Stimulated activated CD4-positive, alpha-beta T cell treated with anti-CD3 and anti-CD28 coated beads, TNF-alpha, amount 100 ng/mL, for 48 hours (primary cell): ENCODE results near the gene DEGS2.
A peak's percentile ranks its signal among the peaks of the same experiment; 100 is the strongest.
"Not testable (repeated sequence)": the region's sequence is repeated elsewhere in the genome, so short reads cannot be mapped to it uniquely, and the experiment has no call there.

Experiments
- DNase-seq, 3 donors: peaks; one replicate each; pipeline ENCODE4 v3.0.0-alpha.2; 2020; ENCODE audit warnings: low read depth in 3 of 3

The DEGS2 gene

DNA sequence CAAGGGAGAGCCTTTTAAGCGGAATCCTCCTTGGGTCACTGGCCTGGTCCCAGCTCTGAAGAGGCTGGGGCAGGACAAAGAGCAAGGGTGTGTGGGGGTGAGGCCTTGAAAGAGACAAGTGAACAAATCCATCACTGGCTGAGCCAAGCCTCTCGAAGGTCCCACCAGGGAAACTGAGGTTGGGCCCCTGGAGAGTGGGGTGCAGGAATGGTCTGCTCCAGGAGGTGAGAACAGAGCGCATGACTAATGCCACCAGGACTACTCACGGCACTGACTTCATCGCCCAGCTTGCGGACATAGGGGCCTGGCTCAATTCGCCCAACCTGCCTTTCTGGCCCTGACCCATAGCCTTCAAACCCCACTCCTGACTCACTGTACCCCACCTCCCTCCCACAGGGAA, 19.2 kb upstream of the DEGS2 start:
- DNase-seq: no peak

DNA sequence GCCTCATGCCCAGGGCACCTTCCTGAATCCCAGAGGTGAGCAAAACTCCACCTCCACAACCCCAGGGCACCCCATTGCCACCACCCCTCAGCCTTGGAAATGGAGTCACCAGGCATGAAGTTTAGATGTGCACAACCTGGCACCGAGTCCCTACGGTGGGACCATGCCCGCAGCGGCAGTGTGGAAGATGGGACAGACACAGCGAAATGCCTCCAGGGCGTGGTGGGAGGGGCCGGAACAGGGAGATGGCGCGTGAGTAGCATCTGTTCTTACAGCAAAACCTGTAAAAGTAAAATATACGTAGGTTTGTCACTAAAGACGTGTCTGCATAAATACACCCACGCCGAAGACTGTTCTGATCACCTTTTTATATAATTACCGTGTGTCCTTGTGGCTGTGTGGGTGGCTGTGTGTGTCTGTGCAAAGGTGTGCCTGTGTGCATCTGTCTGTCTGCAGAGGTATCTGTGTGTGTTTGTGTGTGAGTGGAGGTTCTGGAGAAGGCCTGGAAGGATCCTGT, 17.4 kb upstream of the DEGS2 start:
- no peak for DNase-seq

- no peak for DNase-seq
Observed at GRCh38 chr14:100173353-100173752, 13.9 kb upstream of the DEGS2 start.

GRCh38 chr14:100172811-100173210, 13.4 kb upstream of the DEGS2 start:
- no peak for DNase-seq

GRCh38 chr14:100170880-100171279, 11.4 kb upstream of the DEGS2 start:
- no peak for DNase-seq

DNA sequence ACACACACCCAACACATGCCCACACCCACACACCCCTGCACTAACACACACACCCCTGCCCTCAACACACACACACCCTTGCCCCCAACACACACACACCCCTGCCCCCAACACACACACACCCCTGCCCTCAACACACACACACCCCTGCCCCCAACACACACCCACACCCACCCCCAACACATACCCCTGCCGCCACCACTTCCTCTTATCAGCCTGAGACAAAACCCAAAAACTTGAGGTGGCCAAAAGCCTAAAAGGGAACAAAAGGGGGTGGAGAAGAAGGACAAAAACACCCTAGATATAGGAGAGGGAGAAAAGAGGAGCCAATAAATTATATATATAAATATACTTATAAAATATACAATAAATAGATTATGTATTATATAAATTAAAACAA, 9.1 kb upstream of the DEGS2 start:
- no peak for DNase-seq

DNA sequence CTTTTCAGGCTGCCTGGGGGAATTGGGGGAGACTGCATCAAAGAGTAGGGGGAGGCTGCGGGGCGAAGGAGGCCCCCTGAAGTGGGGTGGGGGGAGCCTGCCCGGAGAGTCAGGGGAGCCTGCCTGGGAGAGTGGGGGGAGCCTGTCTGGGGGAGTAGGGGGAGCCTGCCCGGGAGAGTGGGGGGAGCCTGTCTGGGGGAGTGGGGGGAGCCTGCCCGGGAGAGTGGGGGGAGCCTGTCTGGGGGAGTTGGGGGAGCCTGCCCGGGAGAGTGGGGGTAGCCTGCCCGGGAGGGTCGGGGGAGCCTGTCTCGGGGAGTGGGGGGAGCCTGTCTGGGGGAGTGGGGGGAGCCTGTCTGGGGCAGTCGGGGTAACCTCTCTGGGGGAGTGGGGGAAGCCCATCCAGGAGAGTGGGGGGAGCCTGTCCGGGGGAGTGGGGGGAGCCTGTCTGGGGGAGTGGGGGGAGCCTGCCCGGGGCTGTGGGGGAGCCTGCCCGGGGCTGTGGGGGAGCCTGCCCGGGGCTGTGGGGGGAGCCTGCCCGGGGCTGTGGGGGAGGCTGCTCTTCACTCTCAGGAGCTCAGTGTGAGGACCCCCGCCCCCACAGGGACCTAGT, 6.5 kb upstream of the DEGS2 start:
- DNase-seq: no peak

DNA sequence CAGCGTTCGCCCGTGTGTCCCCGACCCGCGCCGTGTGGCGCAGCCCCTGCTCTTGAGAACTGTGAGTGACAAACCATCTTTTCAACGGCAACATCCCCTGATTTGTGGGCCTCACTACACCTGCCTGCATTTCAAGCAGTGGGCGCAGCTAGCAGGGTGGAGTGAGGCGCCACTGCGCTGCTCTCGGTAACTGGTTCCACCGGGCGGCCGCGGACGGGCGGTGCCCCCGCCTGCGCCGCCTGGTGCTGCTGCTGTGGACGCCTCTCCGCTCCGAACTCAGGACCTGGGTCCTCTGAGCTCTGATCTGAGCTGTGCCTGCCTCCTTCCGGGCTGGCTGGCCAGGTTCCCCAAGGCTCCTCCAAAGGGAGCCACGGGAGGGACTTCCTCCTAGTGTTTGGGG, 5.9 kb upstream of the DEGS2 start:
- no peak for DNase-seq

GRCh38 chr14:100160534-100160916, 1.1 kb upstream of the DEGS2 start:
- no peak for DNase-seq

DNA sequence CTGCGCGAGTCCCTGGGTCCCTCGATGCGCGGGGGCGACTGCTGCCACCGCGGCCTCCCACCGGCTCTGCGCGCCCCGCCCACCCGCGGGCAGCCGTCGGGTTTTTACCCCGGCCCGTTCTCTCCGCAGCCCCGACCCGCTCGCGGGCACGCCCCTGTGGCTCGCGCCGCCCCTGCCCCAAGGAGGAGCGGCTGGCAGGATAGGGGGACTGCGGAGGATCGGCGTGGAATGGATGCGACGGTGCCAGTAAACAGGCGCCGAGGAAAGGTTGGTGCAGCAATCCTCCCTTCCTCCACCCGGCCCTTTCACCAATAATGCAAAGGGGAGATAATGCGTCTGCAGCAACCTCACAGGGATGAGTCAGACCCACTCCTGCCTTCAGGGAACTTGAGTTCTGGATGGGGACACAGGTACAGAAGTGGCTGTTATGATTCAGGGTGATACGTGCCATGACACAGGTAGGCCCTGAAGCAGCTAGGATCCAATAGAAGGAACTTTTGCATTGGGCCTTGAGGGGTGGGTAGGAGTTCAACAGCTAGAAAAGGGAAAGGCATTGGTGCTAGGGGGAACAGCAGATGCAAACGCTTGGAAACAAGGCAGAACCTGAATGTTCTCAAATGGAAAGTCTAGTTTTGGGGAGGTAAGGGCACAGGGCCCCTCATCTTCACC, 554 bp upstream of the DEGS2 start:
- no peak for DNase-seq

- no peak for DNase-seq
Observed at GRCh38 chr14:100158566-100159093, 815 bp downstream of the DEGS2 start.

GRCh38 chr14:100157548-100158232, 1.8 kb downstream of the DEGS2 start:
- DNase-seq: not testable (repeated sequence)

GRCh38 chr14:100156776-100157175, 2.7 kb downstream of the DEGS2 start:
- no peak for DNase-seq

DNA sequence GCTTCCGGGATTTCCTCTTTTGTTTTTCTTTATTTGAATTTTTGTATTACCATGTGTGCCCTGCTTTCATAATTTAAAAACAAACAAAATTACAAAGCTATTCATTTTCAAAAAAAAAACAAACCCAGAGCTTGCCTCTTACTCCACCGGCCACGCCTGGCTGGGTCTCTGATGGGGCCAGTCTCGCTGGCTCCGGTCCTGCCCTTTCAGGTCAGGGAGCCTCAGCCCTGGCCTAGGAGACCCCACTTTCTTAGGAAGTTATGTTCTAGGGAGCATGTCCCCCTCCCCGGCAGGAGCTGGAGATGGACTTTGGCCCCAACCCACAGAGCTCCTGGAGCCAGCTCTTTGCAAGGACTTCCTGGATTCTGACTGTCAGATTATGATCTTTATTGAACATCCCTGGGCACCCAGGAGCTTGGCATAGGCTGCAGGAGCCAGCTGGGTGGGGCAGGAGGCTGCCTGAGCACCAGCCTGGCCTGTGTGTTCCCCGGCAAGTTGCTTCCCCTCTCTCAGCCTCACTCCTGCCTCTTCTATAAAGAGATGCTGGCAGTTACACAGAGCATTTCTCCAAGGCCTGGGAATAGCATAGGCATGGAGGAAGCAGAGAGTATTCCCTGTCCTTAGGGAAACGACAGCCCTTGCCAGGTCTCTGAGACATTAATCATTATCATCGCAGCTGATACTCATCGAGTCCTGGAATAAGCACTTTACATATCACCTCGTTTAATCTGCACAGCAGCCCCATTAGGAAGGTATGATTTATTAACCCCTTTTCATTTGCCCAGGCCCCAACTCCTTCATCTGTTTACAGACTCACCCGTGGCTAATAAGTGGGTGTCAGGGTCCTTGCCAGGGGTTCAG, 3.5 kb downstream of the DEGS2 start:
- DNase-seq: no peak

DNA sequence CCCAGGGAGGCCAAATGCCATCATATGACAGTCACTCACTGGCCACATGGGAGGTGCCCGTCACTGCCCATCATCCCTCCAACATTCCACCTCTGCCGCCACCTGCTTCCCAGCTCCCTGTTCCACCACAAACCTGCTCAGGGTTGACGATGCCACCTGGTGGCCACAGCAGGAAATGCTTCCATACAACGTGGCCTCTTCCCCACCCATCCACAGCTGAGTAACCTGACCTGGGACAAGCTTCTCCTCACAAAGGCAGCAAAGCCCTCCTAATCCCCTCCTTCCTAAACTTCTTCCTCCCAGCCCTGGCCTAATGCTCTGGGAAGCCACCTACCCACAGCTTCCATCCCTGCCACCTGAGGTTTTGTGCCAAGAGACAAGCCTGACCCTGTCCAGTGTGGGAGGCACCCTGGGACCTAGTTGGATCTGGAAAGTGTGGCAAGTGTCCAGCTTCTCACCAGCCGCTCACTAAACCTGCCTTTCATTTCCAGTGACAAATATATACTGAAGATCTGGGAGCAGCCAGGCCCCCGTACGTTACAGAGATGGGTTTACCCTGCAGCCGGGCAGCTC, 4.3 kb downstream of the DEGS2 start:
- DNase-seq: peak in 2 of 3 donors; percentile 38

DNA sequence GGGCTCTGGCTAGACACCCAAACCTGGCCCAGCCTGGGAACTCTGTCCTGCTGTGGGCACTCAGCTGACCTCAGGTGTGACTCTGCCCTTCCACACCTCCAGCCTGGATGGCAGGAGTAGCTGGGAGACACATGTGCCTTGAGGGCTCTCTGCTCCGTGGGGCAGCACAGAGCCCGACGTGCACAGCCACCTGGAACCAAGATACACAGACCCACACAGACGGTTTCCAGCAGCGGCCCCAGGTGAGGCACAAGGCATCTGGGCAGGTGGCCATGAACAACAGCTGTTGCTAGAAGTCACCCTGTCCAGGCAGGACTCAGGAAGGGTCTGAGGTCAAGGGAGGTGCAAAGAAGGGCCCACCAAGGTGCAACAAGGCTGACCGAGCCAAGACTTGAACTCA, 5.9 kb downstream of the DEGS2 start:
- no peak for DNase-seq

DNA sequence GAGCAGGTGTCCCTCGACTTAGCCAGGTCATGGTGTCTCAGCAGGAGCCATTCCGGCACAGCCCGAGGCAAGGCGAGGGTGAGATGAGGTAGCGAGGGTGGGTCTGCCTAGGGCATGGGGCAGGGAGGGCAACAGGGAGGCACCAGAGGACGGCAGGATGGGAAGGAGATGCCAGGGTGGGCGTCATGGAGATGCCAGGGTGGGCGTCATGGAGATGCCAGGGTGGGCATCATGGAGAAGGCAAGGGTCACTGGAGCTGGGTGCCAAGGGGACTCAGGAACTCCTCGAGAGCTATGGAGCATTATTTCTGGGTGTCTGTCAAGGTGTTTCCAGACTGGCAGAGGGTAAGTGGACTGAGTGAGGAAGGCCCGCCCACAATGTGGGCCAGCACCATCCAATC, 7.4 kb downstream of the DEGS2 start:
- no peak for DNase-seq

DNA sequence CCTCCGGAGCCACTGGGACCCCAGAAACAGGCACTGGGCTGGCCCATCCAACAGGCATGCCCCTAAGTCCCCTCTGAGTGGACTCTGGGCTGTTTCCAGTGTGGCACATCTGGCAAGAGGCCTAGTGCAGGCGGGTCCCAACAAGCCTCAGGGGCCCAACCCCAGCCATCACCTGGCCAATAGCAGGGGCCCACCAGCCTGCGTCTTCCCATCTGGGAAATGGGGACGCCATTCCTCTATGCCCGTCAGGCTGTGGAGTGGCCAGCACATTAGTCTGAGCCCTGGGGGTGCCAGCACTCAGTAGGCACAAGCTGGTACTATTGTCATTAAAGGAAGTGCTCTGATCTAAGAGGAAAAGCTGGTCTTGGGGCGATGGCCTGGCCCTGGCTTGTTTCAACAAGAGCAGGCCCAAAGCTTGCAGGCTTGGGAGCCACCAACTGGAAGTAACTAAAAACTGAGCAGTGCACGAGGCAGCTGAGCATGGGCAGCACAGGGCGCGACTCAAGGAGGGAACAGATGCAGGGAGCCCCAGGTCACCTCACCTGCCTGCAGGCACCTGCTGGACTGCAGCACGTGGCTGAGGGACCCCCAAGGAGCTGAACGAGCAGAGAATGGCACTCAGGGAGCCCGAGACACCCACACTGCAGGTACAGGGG, 8.4 kb downstream of the DEGS2 start:
- DNase-seq: no peak

GRCh38 chr14:100149851-100150611, 9.4 kb downstream of the DEGS2 start:
- no peak for DNase-seq
